ENCODE measurements around the gene SPINK7. TPM values are rescaled to one million over a fixed set of nuclear protein-coding genes. Genes with fewer than 3 reads are reported as not detected.
A peak's percentile ranks its signal among the peaks of the same experiment; 100 is the strongest.

SPINK7 gene
- total and polyA plus RNA-seq, 3 donors from 2014 or later, result not detected

DNA sequence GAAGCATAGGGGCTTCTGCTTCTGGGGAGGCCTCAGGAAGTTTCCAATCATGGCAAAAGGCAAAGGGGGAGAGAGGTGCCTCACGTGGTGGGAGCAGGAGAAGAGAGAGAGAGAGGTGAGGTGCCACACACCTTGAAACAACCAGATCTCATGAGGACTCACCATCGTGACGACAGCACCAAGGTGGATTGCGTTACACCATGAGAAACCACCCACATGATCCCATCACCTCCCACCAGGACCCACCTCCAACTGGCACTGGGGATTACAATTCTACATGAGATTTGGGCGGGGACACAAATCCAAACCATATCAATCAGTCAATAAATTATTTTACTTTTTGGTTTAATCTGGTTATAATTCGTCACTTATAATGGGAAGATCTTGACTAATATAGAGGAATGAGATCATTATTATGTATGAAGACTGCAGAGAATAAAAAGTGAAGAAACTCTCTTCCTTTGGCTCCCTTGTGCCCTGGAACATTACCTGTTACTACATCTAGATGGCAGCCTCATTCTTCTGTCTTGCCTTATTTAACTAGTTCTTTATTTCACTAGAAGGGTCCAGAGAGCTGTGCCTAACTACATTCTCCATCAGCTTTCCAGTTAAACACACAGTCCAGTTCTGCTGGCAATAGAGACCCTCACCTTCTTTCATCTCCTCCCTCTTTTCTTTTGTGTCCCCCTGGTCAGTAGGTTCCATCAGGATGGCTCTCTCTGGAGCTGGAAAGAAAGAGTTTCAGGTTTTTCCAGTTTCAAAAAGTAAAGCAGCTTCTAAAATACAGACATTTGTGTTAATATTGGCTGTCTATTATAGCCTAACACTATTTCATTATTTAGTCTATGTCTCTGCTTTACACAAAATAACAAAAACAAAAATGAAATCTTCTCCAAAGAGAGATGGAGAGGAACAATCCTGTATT lies 21.7 kb upstream of the SPINK7 start:
- WGBS, 2 donors, result 79 to 86% methylated on average over 6 of the region's 6 CpGs

DNA sequence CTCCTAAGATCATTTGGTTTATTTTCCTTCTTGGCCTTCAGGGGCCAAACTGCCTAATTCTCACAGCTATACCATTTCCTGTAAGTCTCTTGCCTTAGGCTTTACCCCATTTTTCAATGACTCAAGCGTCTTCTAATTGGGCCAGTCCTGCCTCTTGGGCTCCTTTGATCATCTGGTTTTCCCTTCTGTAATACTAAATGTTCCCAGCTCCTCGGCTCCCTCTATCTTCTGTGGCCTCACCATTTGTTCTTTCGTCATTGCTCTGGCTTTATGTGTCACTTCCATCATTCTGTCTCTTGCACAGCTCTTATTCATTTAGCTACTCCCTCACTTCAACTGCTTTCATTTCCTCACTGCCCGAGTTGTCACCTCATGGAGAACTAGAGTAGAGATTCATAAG lies 14.5 kb upstream of the SPINK7 start:
- no peaks in the 10 kb centered on the region for H3K9me3 ChIP-seq
- no peaks in the 10 kb centered on the region for H3K36me3 ChIP-seq (ENCODE audit: low read depth, missing control alignments)
- H3K4me1 ChIP-seq, result no peaks in the 10 kb centered on the region
- no peak for TF ChIP-seq CTCF (IDR thresholded peaks at IDR 0.05)
- no peak for TF ChIP-seq POLR2A (IDR thresholded peaks at IDR 0.05)
- no peaks in the 10 kb centered on the region for H3K27me3 ChIP-seq
- DNase-seq, result no peak
- no peak overlapping the region for H3K4me3 ChIP-seq
- WGBS, 2 donors, result 75 to 82% methylated on average over 4 of the region's 4 CpGs
- intact Hi-C loops (cut with DNase I; ENCODE audit: low total_unique reads), result no loop called here
- no peak overlapping the region for H3K27ac ChIP-seq

More for the DNA sequence above, 21.7 kb upstream of the SPINK7 start:
- H3K4me3 ChIP-seq, result no peak overlapping the region
- no peak for DNase-seq
- no peaks in the 10 kb centered on the region for H3K4me1 ChIP-seq
- H3K27me3 ChIP-seq, result no peaks in the 10 kb centered on the region
- no peak overlapping the region for H3K27ac ChIP-seq
- intact Hi-C loops (cut with DNase I; ENCODE audit: low total_unique reads), result no loop called here
- TF ChIP-seq CTCF (IDR thresholded peaks at IDR 0.05) (peak in 2 of 3 experiments; percentile 9 to 46), POLR2A (IDR thresholded peaks at IDR 0.05) (no peak)
- H3K36me3 ChIP-seq (ENCODE audit: low read depth, missing control alignments), result no peaks in the 10 kb centered on the region
- no peaks in the 10 kb centered on the region for H3K9me3 ChIP-seq

DNA sequence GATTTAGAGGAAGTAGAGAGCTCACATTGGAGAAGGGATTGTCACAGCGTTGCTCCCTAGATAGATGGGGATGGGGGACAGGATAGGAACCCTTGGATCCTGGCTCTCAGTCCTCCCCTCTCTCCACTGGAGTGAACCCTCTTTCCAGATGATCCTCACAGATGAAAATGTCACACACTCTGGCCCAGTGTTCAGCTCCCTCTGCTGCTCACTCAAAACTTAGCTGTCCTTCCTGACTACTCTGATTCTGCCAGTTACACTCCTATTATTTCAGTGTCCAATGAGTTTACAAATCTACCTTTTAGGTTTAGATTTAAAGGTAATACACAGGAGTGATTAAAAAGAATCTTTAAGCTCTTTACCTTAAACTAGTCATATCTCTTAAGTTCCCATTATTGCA lies 5.8 kb upstream of the SPINK7 start:
- H3K36me3 ChIP-seq (ENCODE audit: low read depth, missing control alignments), result no peaks in the 10 kb centered on the region
- no peaks in the 10 kb centered on the region for H3K27me3 ChIP-seq
- WGBS, 2 donors, result 69 to 91% methylated on average over 1 of the region's 1 CpG
- no peak overlapping the region for H3K4me3 ChIP-seq
- DNase-seq, result no peak
- H3K4me1 ChIP-seq, result no peaks in the 10 kb centered on the region
- no peak overlapping the region for H3K27ac ChIP-seq
- intact Hi-C loops (cut with DNase I; ENCODE audit: low total_unique reads), result no loop called here
- TF ChIP-seq CTCF (IDR thresholded peaks at IDR 0.05) (no peak), POLR2A (IDR thresholded peaks at IDR 0.05) (no peak)
- no peaks in the 10 kb centered on the region for H3K9me3 ChIP-seq

- Histone ChIP-seq H3K36me3 (ENCODE audit: low read depth, missing control alignments) (no peaks in the 10 kb centered on the region), H3K4me3 (no peak overlapping the region), H3K27ac (no peak overlapping the region), H3K27me3 (no peaks in the 10 kb centered on the region), H3K4me1 (no peaks in the 10 kb centered on the region), H3K9me3 (no peaks in the 10 kb centered on the region)
- DNase-seq, result no peak
- 88 to 91% methylated on average over 3 of the region's 3 CpGs for WGBS, 2 donors
- TF ChIP-seq POLR2A (IDR thresholded peaks at IDR 0.05) (no peak), CTCF (IDR thresholded peaks at IDR 0.05) (no peak)
- intact Hi-C loops (cut with DNase I; ENCODE audit: low total_unique reads), result no loop called here
Observed at GRCh38 chr5:148309019-148309418, 3.2 kb upstream of the SPINK7 start.

- DNase-seq, result no peak
- no peak overlapping the region for H3K27ac ChIP-seq
- H3K27me3 ChIP-seq, result no peaks in the 10 kb centered on the region
- no peaks in the 10 kb centered on the region for H3K9me3 ChIP-seq
- no peaks in the 10 kb centered on the region for H3K36me3 ChIP-seq (ENCODE audit: low read depth, missing control alignments)
- H3K4me3 ChIP-seq, result no peak overlapping the region
- TF ChIP-seq POLR2A (IDR thresholded peaks at IDR 0.05), result no peak
- TF ChIP-seq CTCF (IDR thresholded peaks at IDR 0.05), result no peak
- peaks cover under 1% of the 10 kb centered on the region for H3K4me1 ChIP-seq
- intact Hi-C loops (cut with DNase I; ENCODE audit: low total_unique reads), result no loop called here
Observed at GRCh38 chr5:148309746-148310145, 2.5 kb upstream of the SPINK7 start.
